K562 (cell line): Measurements from ENCODE around the gene OR11G2. TPM values are rescaled to one million over a fixed set of nuclear protein-coding genes. Genes with fewer than 3 reads are reported as not detected.

Experiments
- ATAC-seq: fragments of 200-7000 bp; cut with Tn5 transposase; 3 replicates; pipeline ENCODE4 v1.9.1; 2020; ENCODE audit warnings: moderate library complexity
- BruUV-seq: library from RNA; stranded (reverse); fragments of 400-500 nt; replicated peaks from 2 replicates; lab custom pipeline; 2021; lab: Mats Ljungman, UMichigan
- CTCF ChIA-PET: fragments of 300-600 bp; formaldehyde crosslinking; extraction: SDS; loops from one replicate; lab custom pipeline; 2021; ENCODE audit warnings: low intra/inter-chr PET ratio; lab: Yijun Ruan, JAX
- POLR2A ChIA-PET: fragments of 300-600, 350-650 bp; sonication (Branson Sonifier 250); formaldehyde crosslinking; extraction: SDS; loops from one replicate; lab custom pipeline; 2021; ENCODE audit warnings: antibody characterized with exemption, inconsistent platforms; lab: Yijun Ruan, JAX
- DNase-seq, 4 experiments: peaks; one replicate each; pipeline versions ENCODE4 v3.0.0 to v3.0.0-alpha.2; 2011 to 2018; ENCODE audit warnings: low spot score in 3 of 4, mixed read lengths in 3 of 4; ENCODE audit errors: extremely low read depth in 1 of 4
- FAIRE-seq: peaks from 2 replicates; lab custom pipeline; 2011; peaks lifted over from hg19 to GRCh38; lab: Jason Lieb, UNC
- H2AFZ ChIP-seq: 2 replicates; pipeline ENCODE4 v1.6.0; 2011; ENCODE audit warnings: low read depth, low read length, control low read depth, inconsistent platforms
- H3K27ac ChIP-seq: fragments of 200-600 bp; 3 replicates; pipeline ENCODE4 v1.8.0; 2011; ENCODE audit warnings: low read depth, mild to moderate bottlenecking, control low read depth, inconsistent platforms, low read length, moderate library complexity, mixed read lengths; ENCODE audit errors: extremely low read depth
- H3K27me3 ChIP-seq, 2 experiments: fragments of 300-600 bp in 1 of 2; 2 replicates in 1 of 2; 3 replicates in 1 of 2; pipeline versions ENCODE4 v1.6.0 to v1.8.0; 2011; ENCODE audit warnings: inconsistent platforms in 2 of 2, low read length in 2 of 2, mild to moderate bottlenecking in 1 of 2, mixed read lengths in 1 of 2, moderate library complexity in 1 of 2; ENCODE audit not compliant: control insufficient read depth in 2 of 2, insufficient read depth in 2 of 2
- H3K36me3 ChIP-seq: fragments of 300-600 bp; 3 replicates; pipeline ENCODE4 v1.8.0; 2011; ENCODE audit warnings: mild to moderate bottlenecking, low read length, inconsistent platforms; ENCODE audit not compliant: control insufficient read depth, insufficient read depth
- H3K4me1 ChIP-seq, 2 experiments: fragments of 200-600 bp in 1 of 2; replicated peaks in 1 of 2; 2 replicates in 1 of 2; 3 replicates in 1 of 2; pipeline versions ENCODE4 v1.5.1 to v1.8.0; 2011; ENCODE audit warnings: inconsistent platforms in 2 of 2, low read length in 2 of 2, mild to moderate bottlenecking in 1 of 2, mixed read lengths in 1 of 2, moderate library complexity in 1 of 2; ENCODE audit not compliant: control insufficient read depth in 2 of 2, insufficient read depth in 2 of 2
- H3K4me2 ChIP-seq: 2 replicates; pipeline ENCODE4 v1.6.1; 2011; ENCODE audit warnings: low read length, control low read depth, inconsistent platforms, mixed read lengths; ENCODE audit not compliant: insufficient read depth
- H3K4me3 ChIP-seq: fragments of 200-600 bp; sonication (generic), shearing (Covaris generic); 2 replicates; pipeline ENCODE4 v1.5.1; 2016; ENCODE audit warnings: control low read depth, inconsistent platforms
- H3K79me2 ChIP-seq: fragments of 200-600 bp; 3 replicates; pipeline ENCODE4 v1.8.0; 2011; ENCODE audit warnings: low read length, inconsistent platforms; ENCODE audit not compliant: control insufficient read depth, insufficient read depth
- H3K9ac ChIP-seq, 2 experiments: 2 replicates each; pipeline versions ENCODE4 v1.6.0 to v1.6.1; 2011; ENCODE audit warnings: low read depth in 2 of 2, low read length in 2 of 2, control low read depth in 1 of 2, inconsistent platforms in 1 of 2, mild to moderate bottlenecking in 1 of 2, mixed read lengths in 1 of 2; ENCODE audit not compliant: insufficient read depth in 1 of 2
- H3K9me1 ChIP-seq: one replicate; pipeline ENCODE4 v1.6.0; 2011; ENCODE audit warnings: inconsistent platforms, mild to moderate bottlenecking, low read length, moderate library complexity; ENCODE audit not compliant: control insufficient read depth, insufficient read depth
- H3K9me3 ChIP-seq: replicated peaks from 2 replicates; pipeline ENCODE4 v1.5.1; 2011; ENCODE audit warnings: low read depth, low read length, inconsistent platforms; ENCODE audit not compliant: control insufficient read depth, insufficient read depth
- H4K20me1 ChIP-seq: replicated peaks from 2 replicates; pipeline ENCODE4 v1.6.1; 2011; ENCODE audit warnings: low read length, inconsistent platforms, mixed read lengths; ENCODE audit not compliant: control insufficient read depth, insufficient read depth
- CHD1 ChIP-seq: fragments of 200-600 bp; sonication (generic); IDR thresholded peaks from one replicate; pipeline ENCODE4 v1.6.1; 2012; ENCODE audit warnings: mild to moderate bottlenecking, moderate library complexity, low read length, inconsistent platforms
- CTBP1 ChIP-seq: fragments of 450-650 bp; IDR thresholded peaks from 2 replicates; pipeline ENCODE4 v1.6.1; 2016; ENCODE audit warnings: borderline replicate concordance
- EZH2 ChIP-seq: IDR thresholded peaks from 2 replicates; pipeline ENCODE4 v1.6.1; 2012; ENCODE audit warnings: low read depth, mild to moderate bottlenecking, inconsistent platforms, low read length, borderline replicate concordance
- GMEB1 ChIP-seq: fragments of 250-450 bp; sonication (Bioruptor Pico); IDR thresholded peaks from 2 replicates; pipeline ENCODE4 v1.4.0; 2020; ENCODE audit warnings: mild to moderate bottlenecking
- in situ Hi-C: fragments of 300-500 bp; cut with MboI; formaldehyde crosslinking; loops from 4 replicates; pipeline ENCODE4 v1.15.0; 2018; ENCODE audit warnings: inconsistent platforms, mixed read lengths
- intact Hi-C: fragments of 100-400 bp; cut with micrococcal nuclease; formaldehyde crosslinking; loops from 2 replicates; pipeline ENCODE4 v1.14.2; 2022
- polyA plus RNA-seq, 8 experiments: library from polyadenylated mRNA; depleted of rRNA in 4 of 8; stranded (reverse) in 5 of 8; unstranded in 3 of 8; fragments of >200 nt; fragmentation: Nextera tagmentation in 2 of 8; fragmentation: Illumina TruSeq in 1 of 8; extraction: Ambion mirVana in 2 of 8; extraction: Trizol in 1 of 8; gene quantifications; 2 replicates each; pipeline versions ENCODE4 v1.2.1 to v1.2.3, GENCODE V29; 2011 to 2014; ENCODE audit warnings: inconsistent platforms in 1 of 8, missing spikeins in 1 of 8
- total RNA-seq, 7 experiments: library from RNA; depleted of rRNA in 6 of 7; stranded (reverse); fragments of >200 nt in 6 of 7; fragmentation: Illumina TruSeq in 2 of 7; extraction: Trizol in 2 of 7; gene quantifications; 2 replicates each; pipeline versions ENCODE4 v1.2.1 to v1.2.3, GENCODE V29; 2011 to 2021; ENCODE audit warnings: low replicate concordance in 1 of 7

OR11G2 gene
- total and polyA plus RNA-seq, 9 of the 15 experiments (the other 6 are each of a cell fraction or from before 2014, with no cell fraction given) = not detected

GRCh38 chr14:20191396-20191795 lies 700 bp downstream of the OR11G2 start (continued):
- TF ChIP-seq CHD1 (no peak), EZH2 (no peak)

GRCh38 chr14:20194101-20194500 lies 3.4 kb downstream of the OR11G2 start:
- FAIRE-seq (no peak), DNase-seq (no peak)
- in situ Hi-C loops = no loop called here

More at GRCh38 chr14:20194101-20194500, 3.4 kb downstream of the OR11G2 start:
- H3K4me3 ChIP-seq = no peak overlapping the region
- intact Hi-C loops = no loop called here
- no peaks in the 10 kb centered on the region for H3K9me1 ChIP-seq
- no peak overlapping the region for H3K27ac ChIP-seq
- H3K9ac ChIP-seq = no peak overlapping the region
- H4K20me1 ChIP-seq = no peaks in the 10 kb centered on the region
- H3K79me2 ChIP-seq = no peaks in the 10 kb centered on the region
- no peak for ATAC-seq
- H3K36me3 ChIP-seq = no peaks in the 10 kb centered on the region
- ChIA-PET CTCF (no interaction called here), POLR2A (no interaction called here)
- H3K4me1 ChIP-seq = peaks cover 4 to 11% of the 10 kb centered on the region in 2 experiments; a peak in 3 of 5 replicates
- no TSS peak for BruUV-seq
- no peak overlapping the region for H2AFZ ChIP-seq
- TF ChIP-seq CTBP1 (no peak), GMEB1 (CRISPR knock-in tag) (no peak)
- no peaks in the 10 kb centered on the region for H3K27me3 ChIP-seq
- H3K4me2 ChIP-seq = no peak overlapping the region
- no peaks in the 10 kb centered on the region for H3K9me3 ChIP-seq
